Measurements from ENCODE around the gene GJB4.

DNA sequence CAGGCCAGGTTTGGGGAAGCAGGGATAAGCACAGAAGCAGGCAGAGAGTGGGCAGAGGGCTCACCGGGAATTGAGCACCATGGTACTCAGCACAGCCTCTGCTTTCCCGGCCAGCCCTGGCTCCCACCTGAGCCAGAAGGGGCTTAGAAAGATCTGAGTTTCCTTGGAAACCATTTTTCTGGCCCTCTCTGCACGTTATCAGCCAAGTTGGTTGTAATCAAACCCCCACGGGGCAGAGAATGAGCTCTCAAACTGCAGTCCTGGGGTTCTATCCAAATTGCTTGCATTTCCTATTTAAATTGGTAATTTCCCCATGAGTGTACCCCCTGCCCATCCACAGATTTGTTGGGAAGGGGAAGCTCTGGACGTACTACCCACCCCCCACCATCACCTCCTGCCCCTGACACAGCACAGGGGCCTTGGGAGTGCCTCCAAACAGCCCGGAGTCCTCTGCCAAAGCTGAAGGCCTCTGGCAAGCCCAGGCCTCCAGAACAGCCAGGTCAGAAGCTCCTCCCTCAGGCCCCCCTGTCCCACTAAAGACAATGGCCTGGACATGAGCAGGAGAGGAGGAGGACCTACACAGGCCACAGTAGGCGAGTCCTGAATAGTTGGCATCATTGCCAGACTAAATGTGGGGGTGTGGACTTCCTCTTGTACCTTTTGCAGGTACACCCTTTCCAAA is 47.4 kb upstream of the GJB4 start:
- TF ChIP-seq CTCF (IDR thresholded peaks at IDR 0.05; ENCODE audit: low read depth, low read length, poor library complexity, severe bottlenecking) (no peak), EZH2phosphoT487 (IDR thresholded peaks at IDR 0.05; ENCODE audit: borderline replicate concordance, low read length) (no peak)
